ENCODE data around the gene NAALADL2. TPM values are rescaled to one million over a fixed set of nuclear protein-coding genes. Genes with fewer than 3 reads are reported as not detected.

NAALADL2 gene
- total and polyA plus RNA-seq, 9 of the 15 experiments (the other 6 are each of a cell fraction or from before 2014, with no cell fraction given): 0.29 to 1.1 (median 0.79) TPM; not detected in 1

GRCh38 chr3:175416600-175416999 is 557.5 kb downstream of the NAALADL2 start:
- Histone ChIP-seq H3K9me1 (ENCODE audit: control insufficient read depth, insufficient read depth, low read length) (no peaks in the 10 kb centered on the region), H3K27ac (ENCODE audit: extremely low read depth, low read depth, low read length) (no peak overlapping the region), H2AFZ (ENCODE audit: low read depth, low read length) (no peak overlapping the region), H3K9ac (ENCODE audit: insufficient read depth in 1 of 2, low read depth in 2 of 2, low read length in 2 of 2) (no peak overlapping the region), H4K20me1 (replicated peaks; ENCODE audit: control insufficient read depth, insufficient read depth, low read length) (no peaks in the 10 kb centered on the region), H3K4me3 (no peak overlapping the region), H3K9me3 (replicated peaks; ENCODE audit: control insufficient read depth, insufficient read depth, low read depth, low read length) (0 out of 2 replicates have a peak, but pooled peaks cover 1% of the 10 kb centered on the region), H3K27me3 (ENCODE audit: control insufficient read depth in 2 of 2, insufficient read depth in 2 of 2, low read length in 2 of 2) (no peaks in the 10 kb centered on the region), H3K79me2 (ENCODE audit: control insufficient read depth, insufficient read depth, low read length) (no peaks in the 10 kb centered on the region), H3K36me3 (ENCODE audit: control insufficient read depth, insufficient read depth, low read length) (no peaks in the 10 kb centered on the region), H3K4me2 (ENCODE audit: insufficient read depth, low read length) (no peak overlapping the region), H3K4me1 (replicated peaks in 1 of 2; ENCODE audit: control insufficient read depth in 2 of 2, insufficient read depth in 2 of 2, low read length in 2 of 2) (no peaks in the 10 kb centered on the region)
- ChIA-PET POLR2A (no interaction called here), CTCF (ENCODE audit: low intra/inter-chr PET ratio) (no interaction called here)
- FAIRE-seq (no peak), ATAC-seq (no peak), DNase-seq (ENCODE audit: extremely low read depth in 1 of 4, low spot score in 3 of 4) (no peak)
- intact Hi-C loops (cut with micrococcal nuclease) (no loop called here), in situ Hi-C loops (cut with MboI) (no loop called here)
- BruUV-seq (replicated peaks): no TSS peak
- WGBS (ENCODE audit: insufficient coverage, low coverage, missing lambda C conversion rate): 8% methylated on average over 2 of the region's 2 CpGs
- no peak for TF ChIP-seq MITF (IDR thresholded peaks at IDR 0.05)
- TF ChIP-seq GMEB1 (CRISPR knock-in tag; IDR thresholded peaks at IDR 0.05): no peak
- TF ChIP-seq HMGXB4 (CRISPR knock-in tag; IDR thresholded peaks at IDR 0.05): no peak
- no peak for TF ChIP-seq ADNP (tag; IDR thresholded peaks at IDR 0.05)
- no peak for TF ChIP-seq HNRNPK (IDR thresholded peaks at IDR 0.05; ENCODE audit: low read depth, low read length, poor library complexity, severe bottlenecking)
- TF ChIP-seq PCBP1 (IDR thresholded peaks at IDR 0.05; ENCODE audit: low read depth, low read length, poor library complexity, severe bottlenecking): no peak
- no peak for TF ChIP-seq THRAP3 (IDR thresholded peaks at IDR 0.05; ENCODE audit: borderline replicate concordance)
- TF ChIP-seq TBL1XR1 (IDR thresholded peaks at IDR 0.05; ENCODE audit: low read length in 2 of 2): no peak
- TF ChIP-seq RAD21 (CRISPR knock-in tag; conservative IDR thresholded peaks at IDR 0.05 in 1 of 2, IDR thresholded peaks at IDR 0.05 in 1 of 2): no peak
- TF ChIP-seq SMAD2 (IDR thresholded peaks at IDR 0.05; ENCODE audit: low read depth, low read length): no peak
- TF ChIP-seq EGR1 (conservative IDR thresholded peaks at IDR 0.05): no peak
- no peak for TF ChIP-seq ESRRB (CRISPR knock-in tag; IDR thresholded peaks at IDR 0.05; ENCODE audit: borderline replicate concordance)
